Neural progenitor cell (in vitro differentiated cells): Measurements from ENCODE around the gene AQP5. TPM values are rescaled to one million over a fixed set of nuclear protein-coding genes. Genes with fewer than 3 reads are reported as not detected.

Source experiments
- DNase-seq: peaks from one replicate; pipeline ENCODE4 v3.0.0-alpha.2; 2016; ENCODE audit warnings: low spot score
- H2AFZ ChIP-seq: fragments of 200-600 bp; sonication (generic); replicated peaks from 2 replicates; pipeline ENCODE4 v1.6.1; 2016; ENCODE audit warnings: antibody characterized with exemption
- H3F3A ChIP-seq: fragments of 200-600 bp; sonication (generic); 2 replicates; pipeline ENCODE4 v1.6.1; 2016; ENCODE audit warnings: antibody characterized with exemption, low read depth
- H3K27ac ChIP-seq: fragments of 200-600 bp; sonication (generic); 2 replicates; pipeline ENCODE4 v1.5.1; 2016; ENCODE audit warnings: mild to moderate bottlenecking
- H3K27me3 ChIP-seq: fragments of 200-600 bp; sonication (generic); 2 replicates; pipeline ENCODE4 v1.6.1; 2016; ENCODE audit warnings: mild to moderate bottlenecking, moderate library complexity
- H3K36me3 ChIP-seq: fragments of 200-600 bp; sonication (generic); 2 replicates; pipeline ENCODE4 v1.5.1; 2016
- H3K4me1 ChIP-seq: fragments of 200-600 bp; sonication (generic); 2 replicates; pipeline ENCODE4 v1.6.1; 2016; ENCODE audit warnings: mixed run types
- H3K4me2 ChIP-seq: fragments of 200-600 bp; sonication (generic); 2 replicates; pipeline ENCODE4 v1.6.1; 2016
- H3K4me3 ChIP-seq: fragments of 200-600 bp; sonication (generic); 2 replicates; pipeline ENCODE4 v1.5.1; 2016
- H3K79me2 ChIP-seq: fragments of 200-600 bp; sonication (generic); 2 replicates; pipeline ENCODE4 v1.6.1; 2016; ENCODE audit warnings: low read depth
- H3K9ac ChIP-seq: fragments of 200-600 bp; sonication (generic); 2 replicates; pipeline ENCODE4 v1.6.1; 2016
- H3K9me3 ChIP-seq: fragments of 200-600 bp; sonication (generic); 2 replicates; pipeline ENCODE4 v1.5.1; 2016; ENCODE audit warnings: low read depth
- H4K20me1 ChIP-seq: fragments of 200-600 bp; sonication (generic); 2 replicates; pipeline ENCODE4 v1.6.1; 2016; ENCODE audit warnings: low read depth
- H3K27ac Mint-ChIP-seq: 3 replicates; pipeline ENCODE4 v1.8.0; 2021; ENCODE audit warnings: mixed read lengths
- H3K27me3 Mint-ChIP-seq: 2 replicates; pipeline ENCODE4 v1.8.0; 2022; ENCODE audit warnings: low read depth, mild to moderate bottlenecking, inconsistent platforms, moderate library complexity, mixed read lengths; ENCODE audit not compliant: insufficient read depth
- H3K36me3 Mint-ChIP-seq: 3 replicates; pipeline ENCODE4 v1.8.0; 2021; ENCODE audit warnings: mixed read lengths
- H3K4me1 Mint-ChIP-seq: 3 replicates; pipeline ENCODE4 v1.8.0; 2021; ENCODE audit warnings: mixed read lengths
- H3K4me3 Mint-ChIP-seq: 3 replicates; pipeline ENCODE4 v1.8.0; 2021; ENCODE audit warnings: mild to moderate bottlenecking, moderate library complexity, mixed read lengths
- H3K9me3 Mint-ChIP-seq: 3 replicates; pipeline ENCODE4 v1.8.0; 2020; ENCODE audit warnings: mixed read lengths
- EZH2 ChIP-seq: fragments of 200-600 bp; sonication (generic); IDR thresholded peaks from 2 replicates; pipeline ENCODE4 v1.6.1; 2017; ENCODE audit warnings: antibody characterized with exemption, mild to moderate bottlenecking, moderate library complexity
- EZH2phosphoT487 ChIP-seq: fragments of 200-600 bp; sonication (generic); IDR thresholded peaks from 2 replicates; pipeline ENCODE4 v1.6.1; 2017; ENCODE audit warnings: antibody characterized with exemption
- total RNA-seq: library from RNA; depleted of rRNA; stranded (reverse); fragments of >200 nt; gene quantifications from 2 replicates; pipeline ENCODE4 v1.2.3, GENCODE V29; 2015; ENCODE audit warnings: low replicate concordance
- TF ChIP-seq, protein P1 (sequence below): fragments of 200-600 bp; sonication (generic); IDR thresholded peaks from 2 replicates; pipeline ENCODE4 v1.5.1; 2017; ENCODE audit warnings: antibody characterized with exemption, mild to moderate bottlenecking

AQP5 gene
- total RNA-seq, 1 donor from 2014 or later = not detected

DNA sequence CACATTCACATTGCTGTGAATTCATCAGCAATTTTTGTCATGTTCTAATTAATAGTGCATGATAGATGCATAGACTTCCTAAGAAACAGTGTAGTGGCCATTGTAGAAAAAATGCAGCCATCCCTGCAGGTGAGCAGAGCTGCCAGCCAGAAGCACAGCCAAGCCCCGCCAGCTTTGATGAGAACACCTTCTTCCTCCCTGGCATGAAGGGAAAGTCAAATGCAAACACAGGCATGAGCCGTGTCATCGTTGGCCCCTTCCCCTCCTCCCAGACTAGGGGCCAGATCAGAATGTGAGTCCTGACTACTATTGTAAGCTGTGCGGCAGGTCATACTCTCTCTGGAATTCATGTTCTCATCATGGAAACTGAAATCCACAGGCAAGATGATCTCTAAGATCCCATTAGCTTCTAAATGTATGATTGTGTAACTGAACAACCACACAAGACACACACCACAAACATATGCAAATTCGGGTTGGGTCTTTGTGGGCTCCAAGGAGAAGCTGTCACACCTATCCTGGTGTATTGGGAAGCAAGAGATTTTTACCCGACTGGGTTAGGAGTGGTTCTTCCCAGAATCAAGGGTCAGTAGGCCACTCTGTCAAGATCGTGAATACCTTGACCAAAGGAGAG lies 14.0 kb upstream of the AQP5 start:
- Histone ChIP-seq H3F3A (no peaks in the 10 kb centered on the region), H3K9me3 (no peaks in the 10 kb centered on the region), H3K27me3 (peaks cover 27% of the 10 kb centered on the region), H4K20me1 (no peaks in the 10 kb centered on the region), H3K4me2 (no peak overlapping the region), H3K79me2 (no peaks in the 10 kb centered on the region), H3K27ac (no peak overlapping the region), H3K9ac (no peak overlapping the region), H2AFZ (no peak overlapping the region), H3K4me1 (peaks cover 9% of the 10 kb centered on the region), H3K36me3 (no peaks in the 10 kb centered on the region), H3K4me3 (no peak overlapping the region)
- DNase-seq = no peak
- no peak overlapping the region for H3K4me3 Mint-ChIP-seq
- H3K27ac Mint-ChIP-seq = no peak overlapping the region
- peaks cover 22% of the 10 kb centered on the region for H3K4me1 Mint-ChIP-seq
- no peaks in the 10 kb centered on the region for H3K9me3 Mint-ChIP-seq
- H3K27me3 Mint-ChIP-seq = peaks cover 12% of the 10 kb centered on the region
- H3K36me3 Mint-ChIP-seq = no peaks in the 10 kb centered on the region
- TF ChIP-seq EZH2phosphoT487 (no peak), EZH2 (no peak)
- TF ChIP-seq, protein P1, sequence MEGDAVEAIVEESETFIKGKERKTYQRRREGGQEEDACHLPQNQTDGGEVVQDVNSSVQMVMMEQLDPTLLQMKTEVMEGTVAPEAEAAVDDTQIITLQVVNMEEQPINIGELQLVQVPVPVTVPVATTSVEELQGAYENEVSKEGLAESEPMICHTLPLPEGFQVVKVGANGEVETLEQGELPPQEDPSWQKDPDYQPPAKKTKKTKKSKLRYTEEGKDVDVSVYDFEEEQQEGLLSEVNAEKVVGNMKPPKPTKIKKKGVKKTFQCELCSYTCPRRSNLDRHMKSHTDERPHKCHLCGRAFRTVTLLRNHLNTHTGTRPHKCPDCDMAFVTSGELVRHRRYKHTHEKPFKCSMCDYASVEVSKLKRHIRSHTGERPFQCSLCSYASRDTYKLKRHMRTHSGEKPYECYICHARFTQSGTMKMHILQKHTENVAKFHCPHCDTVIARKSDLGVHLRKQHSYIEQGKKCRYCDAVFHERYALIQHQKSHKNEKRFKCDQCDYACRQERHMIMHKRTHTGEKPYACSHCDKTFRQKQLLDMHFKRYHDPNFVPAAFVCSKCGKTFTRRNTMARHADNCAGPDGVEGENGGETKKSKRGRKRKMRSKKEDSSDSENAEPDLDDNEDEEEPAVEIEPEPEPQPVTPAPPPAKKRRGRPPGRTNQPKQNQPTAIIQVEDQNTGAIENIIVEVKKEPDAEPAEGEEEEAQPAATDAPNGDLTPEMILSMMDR = no peak

DNA sequence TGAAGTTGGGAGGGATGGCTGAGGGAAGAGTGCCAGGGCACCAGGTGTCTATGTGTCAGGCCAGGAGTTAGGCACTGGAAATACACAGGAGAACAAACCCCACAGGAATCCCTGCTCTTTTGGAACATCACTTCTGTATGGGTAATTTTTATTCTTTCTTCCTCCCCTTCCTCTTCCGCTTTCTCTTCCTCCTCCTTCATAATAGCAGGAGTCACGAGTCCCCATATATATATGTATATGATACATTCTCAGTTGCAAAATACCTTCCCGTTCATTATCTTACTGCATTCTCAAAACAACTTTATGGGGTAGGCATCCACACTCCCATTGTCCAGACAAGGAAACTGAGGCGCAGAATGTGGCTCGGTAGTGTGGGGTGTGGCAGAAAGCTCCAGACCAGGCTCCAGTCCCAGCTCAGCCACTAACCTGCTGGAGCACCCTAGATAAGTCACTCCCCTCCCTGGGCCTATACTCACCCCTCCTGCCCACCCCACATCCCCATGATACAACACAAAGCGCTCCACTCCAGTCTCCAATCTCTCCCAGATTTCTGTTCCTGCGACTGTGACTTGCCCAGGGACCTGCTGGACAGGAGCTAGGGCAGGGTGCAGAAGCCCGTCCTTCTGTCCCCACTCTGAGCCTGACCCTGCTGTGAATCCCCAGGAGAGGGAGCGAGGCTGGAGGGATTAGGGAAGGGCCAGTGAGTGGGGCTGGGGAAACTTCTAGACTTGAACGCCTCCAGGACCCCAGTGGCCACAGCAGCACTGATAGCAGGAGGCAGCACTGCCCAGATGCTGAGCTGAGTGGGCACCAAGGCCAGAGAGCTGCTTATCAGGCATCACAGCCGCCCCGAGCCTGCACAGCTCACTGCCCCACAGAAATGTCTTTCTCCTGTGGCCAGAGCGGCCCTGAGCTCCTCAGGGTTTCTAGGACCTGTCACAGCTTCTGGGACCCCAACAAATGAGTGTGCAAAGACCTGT lies 12.5 kb upstream of the AQP5 start:
- no peak overlapping the region for H3K4me2 ChIP-seq
- Mint-ChIP-seq H3K4me3 (no peak overlapping the region), H3K36me3 (no peaks in the 10 kb centered on the region), H3K4me1 (peaks cover 19% of the 10 kb centered on the region), H3K27ac (no peak overlapping the region), H3K27me3 (peaks cover 11% of the 10 kb centered on the region), H3K9me3 (no peaks in the 10 kb centered on the region)
- H3K9ac ChIP-seq = no peak overlapping the region
- no peak overlapping the region for H3K27ac ChIP-seq
- no peaks in the 10 kb centered on the region for H3K79me2 ChIP-seq
- H3K36me3 ChIP-seq = no peaks in the 10 kb centered on the region
- peaks cover 22% of the 10 kb centered on the region for H3K27me3 ChIP-seq
- no peaks in the 10 kb centered on the region for H3F3A ChIP-seq
- H2AFZ ChIP-seq = no peak overlapping the region
- TF ChIP-seq EZH2 (no peak), EZH2phosphoT487 (no peak)
- TF ChIP-seq, protein P1 = no peak
- H3K4me1 ChIP-seq = peaks cover 9% of the 10 kb centered on the region
- no peak overlapping the region for H3K4me3 ChIP-seq
- no peak for DNase-seq
- H4K20me1 ChIP-seq = no peaks in the 10 kb centered on the region
- no peaks in the 10 kb centered on the region for H3K9me3 ChIP-seq

DNA sequence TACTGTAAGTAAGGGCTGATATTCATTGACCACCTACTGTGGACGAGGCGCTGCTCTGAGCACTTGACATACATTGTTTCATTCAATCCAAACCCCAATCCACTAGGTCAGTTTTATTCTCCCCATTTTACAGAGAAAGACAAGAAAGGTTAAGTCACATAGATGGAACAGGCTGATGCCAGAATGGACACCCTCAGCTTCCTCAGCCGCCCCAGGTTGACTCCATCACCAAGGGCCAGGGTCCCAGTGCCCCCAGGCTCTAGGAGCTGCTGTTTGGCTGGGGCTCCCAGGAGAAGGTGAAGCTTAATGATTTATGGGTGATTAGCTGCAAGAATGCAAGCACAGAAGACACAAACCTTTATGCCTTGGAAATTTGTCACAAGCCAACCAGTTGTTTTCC lies 11.8 kb upstream of the AQP5 start:
- H3F3A ChIP-seq = no peaks in the 10 kb centered on the region
- Mint-ChIP-seq H3K27ac (no peak overlapping the region), H3K36me3 (no peaks in the 10 kb centered on the region), H3K4me1 (peaks cover 15% of the 10 kb centered on the region), H3K27me3 (peaks cover 12% of the 10 kb centered on the region), H3K9me3 (no peaks in the 10 kb centered on the region), H3K4me3 (no peak overlapping the region)
- no peak overlapping the region for H3K4me3 ChIP-seq
- H4K20me1 ChIP-seq = no peaks in the 10 kb centered on the region
- no peaks in the 10 kb centered on the region for H3K79me2 ChIP-seq
- no peak overlapping the region for H3K27ac ChIP-seq
- H3K9me3 ChIP-seq = no peaks in the 10 kb centered on the region
- H3K4me2 ChIP-seq = no peak overlapping the region
- H3K27me3 ChIP-seq = peaks cover 21% of the 10 kb centered on the region
- no peak for TF ChIP-seq EZH2
- no peak for TF ChIP-seq EZH2phosphoT487
- TF ChIP-seq, protein P1 = no peak
- no peak overlapping the region for H2AFZ ChIP-seq
- no peak overlapping the region for H3K9ac ChIP-seq
- no peaks in the 10 kb centered on the region for H3K36me3 ChIP-seq
- no peak for DNase-seq
- peaks cover 9% of the 10 kb centered on the region for H3K4me1 ChIP-seq
